GM12892 (cell line): Measurements from ENCODE around the gene NR2C2.

Experiments
- POLR2A ChIP-seq: IDR thresholded peaks from 2 replicates; pipeline ENCODE4 v1.6.1; 2011; ENCODE audit warnings: low read depth, low read length, control low read depth
- POLR2AphosphoS5 ChIP-seq: IDR thresholded peaks from 2 replicates; pipeline ENCODE4 v1.6.1; 2011; ENCODE audit warnings: low read depth, low read length, control low read depth
- TAF1 ChIP-seq: IDR thresholded peaks from 2 replicates; pipeline ENCODE4 v1.6.1; 2011; ENCODE audit warnings: low read depth, mild to moderate bottlenecking, control low read depth, low read length, borderline replicate concordance

GRCh38 chr3:14990780-14991148, 43.4 kb downstream of the NR2C2 start:
- TF ChIP-seq POLR2A (no peak), POLR2AphosphoS5 (no peak), TAF1 (no peak)
